HEK293 (cell line): Measurements from ENCODE around the gene CFAP97D2.
A peak's percentile ranks its signal among the peaks of the same experiment; 100 is the strongest.

Experiments
- AEBP2 ChIP-seq: fragments of 450-650 bp; formaldehyde crosslinking; IDR thresholded peaks from 2 replicates; pipeline ENCODE4 v1.5.1; 2016; ENCODE audit warnings: missing biosample characterization, missing genetic modification characterization, borderline replicate concordance
- BCL6B ChIP-seq: fragments of 450-650 bp; formaldehyde crosslinking; IDR thresholded peaks from 2 replicates; pipeline ENCODE4 v1.5.1; 2017; ENCODE audit warnings: missing biosample characterization, missing genetic modification characterization
- GLI4 ChIP-seq: fragments of 450-650 bp; formaldehyde crosslinking; IDR thresholded peaks from 2 replicates; pipeline ENCODE4 v1.5.1; 2016; ENCODE audit warnings: missing biosample characterization, missing genetic modification characterization
- HIC1 ChIP-seq: fragments of 450-650 bp; formaldehyde crosslinking; IDR thresholded peaks from 2 replicates; pipeline ENCODE4 v1.5.1; 2016; ENCODE audit warnings: missing biosample characterization, missing genetic modification characterization
- OSR2 ChIP-seq: fragments of 450-650 bp; formaldehyde crosslinking; IDR thresholded peaks from 2 replicates; pipeline ENCODE4 v1.5.1; 2016; ENCODE audit warnings: missing biosample characterization, missing genetic modification characterization
- PRDM2 ChIP-seq: fragments of 450-650 bp; formaldehyde crosslinking; IDR thresholded peaks from 2 replicates; pipeline ENCODE4 v1.5.1; 2016; ENCODE audit warnings: missing biosample characterization, missing genetic modification characterization, borderline replicate concordance
- SETDB1 ChIP-seq: IDR thresholded peaks from one replicate; pipeline ENCODE4 v1.6.1; 2017; ENCODE audit warnings: mild to moderate bottlenecking, low read length, moderate library complexity, mixed read lengths; ENCODE audit not compliant: insufficient read length
- TSHZ1 ChIP-seq: fragments of 450-650 bp; formaldehyde crosslinking; IDR thresholded peaks from 2 replicates; pipeline ENCODE4 v1.5.1; 2016; ENCODE audit warnings: missing biosample characterization, missing genetic modification characterization, borderline replicate concordance
- ZNF157 ChIP-seq: fragments of 450-650 bp; formaldehyde crosslinking; IDR thresholded peaks from 2 replicates; pipeline ENCODE4 v1.5.1; 2016; ENCODE audit warnings: missing biosample characterization, missing genetic modification characterization
- ZNF16 ChIP-seq: fragments of 450-650 bp; formaldehyde crosslinking; IDR thresholded peaks from 2 replicates; pipeline ENCODE4 v1.5.1; 2016; ENCODE audit warnings: low read depth, missing biosample characterization, missing genetic modification characterization
- ZNF221 ChIP-seq: fragments of 450-650 bp; formaldehyde crosslinking; IDR thresholded peaks from 2 replicates; pipeline ENCODE4 v1.5.1; 2017; ENCODE audit warnings: missing biosample characterization, missing genetic modification characterization, borderline replicate concordance
- ZNF266 ChIP-seq: fragments of 450-650 bp; formaldehyde crosslinking; IDR thresholded peaks from 2 replicates; pipeline ENCODE4 v1.5.1; 2016; ENCODE audit warnings: missing biosample characterization, missing genetic modification characterization, low read depth
- ZNF416 ChIP-seq: fragments of 450-650 bp; formaldehyde crosslinking; IDR thresholded peaks from 2 replicates; pipeline ENCODE4 v1.5.1; 2016; ENCODE audit warnings: missing biosample characterization, missing genetic modification characterization
- ZNF473 ChIP-seq: fragments of 450-650 bp; formaldehyde crosslinking; IDR thresholded peaks from 2 replicates; pipeline ENCODE4 v1.5.1; 2017; ENCODE audit warnings: missing biosample characterization, missing genetic modification characterization
- ZNF555 ChIP-seq: fragments of 450-650 bp; formaldehyde crosslinking; conservative IDR thresholded peaks from 2 replicates; pipeline ENCODE4 v1.5.1; 2017; ENCODE audit warnings: missing biosample characterization, mild to moderate bottlenecking, missing genetic modification characterization, inconsistent platforms
- ZNF560 ChIP-seq: fragments of 450-650 bp; formaldehyde crosslinking; IDR thresholded peaks from 2 replicates; pipeline ENCODE4 v1.5.1; 2017; ENCODE audit warnings: missing biosample characterization, missing genetic modification characterization, borderline replicate concordance
- ZNF600 ChIP-seq: fragments of 450-650 bp; formaldehyde crosslinking; IDR thresholded peaks from 2 replicates; pipeline ENCODE4 v1.5.1; 2016; ENCODE audit warnings: missing biosample characterization, missing genetic modification characterization
- ZNF624 ChIP-seq: fragments of 450-650 bp; formaldehyde crosslinking; IDR thresholded peaks from 2 replicates; pipeline ENCODE4 v1.5.1; 2017; ENCODE audit warnings: missing biosample characterization, missing genetic modification characterization
- ZNF645 ChIP-seq: fragments of 450-650 bp; formaldehyde crosslinking; IDR thresholded peaks from 2 replicates; pipeline ENCODE4; 2016; ENCODE audit warnings: missing biosample characterization, missing genetic modification characterization
- ZNF843 ChIP-seq: fragments of 450-650 bp; formaldehyde crosslinking; IDR thresholded peaks from 2 replicates; pipeline ENCODE4 v1.5.1; 2016; ENCODE audit warnings: missing biosample characterization, missing genetic modification characterization
- ZXDB ChIP-seq: fragments of 450-650 bp; formaldehyde crosslinking; IDR thresholded peaks from 2 replicates; pipeline ENCODE4 v1.5.1; 2016; ENCODE audit warnings: missing biosample characterization, missing genetic modification characterization

The CFAP97D2 gene

GRCh38 chr13:114234645-114235421 is 55.8 kb downstream of the CFAP97D2 start, which contains the start of gene CDC16 (continued):
- TF ChIP-seq TSHZ1 (tag by site-specific recombination) (0 out of 2 replicates have a peak, but pooled peaks have one; percentile 43), BCL6B (no peak), HIC1 (tag by site-specific recombination) (peak; percentile 52), ZNF16 (tag by site-specific recombination) (no peak), ZNF560 (no peak), ZNF645 (tag by site-specific recombination) (no peak), ZNF843 (tag by site-specific recombination) (no peak), ZXDB (no peak), PRDM2 (tag by site-specific recombination) (no peak), AEBP2 (tag by site-specific recombination) (no peak), ZNF221 (no peak), ZNF600 (peak; percentile 84; the same call in 1 of the 2 replicates), OSR2 (no peak), ZNF473 (no peak), ZNF555 (tag by site-specific recombination) (no peak), ZNF266 (tag by site-specific recombination) (no peak), ZNF624 (tag by site-specific recombination) (no peak), SETDB1 (peak; percentile 17), ZNF416 (tag by site-specific recombination) (no peak), GLI4 (tag by site-specific recombination) (no peak; the same call in 1 of the 2 replicates), ZNF157 (tag by site-specific recombination) (no peak)
